H9 (cell line): ENCODE measurements around the gene IKZF1. TPM values are rescaled to one million over a fixed set of nuclear protein-coding genes. Genes with fewer than 3 reads are reported as not detected.

Source experiments
- DNase-seq: peaks from one replicate; pipeline ENCODE4 v3.0.0-alpha.2; 2017
- H2AFZ ChIP-seq: one replicate; pipeline ENCODE4 v1.6.1; 2013; ENCODE audit warnings: mild to moderate bottlenecking, low read length, control low read depth, moderate library complexity
- H2AK5ac ChIP-seq: 2 replicates; pipeline ENCODE4 v1.6.1; 2013; ENCODE audit warnings: low read length, control low read depth, mixed read lengths; ENCODE audit not compliant: insufficient read length
- H2BK120ac ChIP-seq: one replicate; pipeline ENCODE4 v1.6.1; 2013; ENCODE audit warnings: low read depth, mild to moderate bottlenecking, low read length, control low read depth, inconsistent platforms; ENCODE audit not compliant: poor library complexity, severe bottlenecking
- H2BK12ac ChIP-seq: 2 replicates; pipeline ENCODE4 v1.6.1; 2013; ENCODE audit warnings: low read length, control low read depth, mixed read lengths, low read depth; ENCODE audit not compliant: insufficient read length
- H2BK15ac ChIP-seq: 2 replicates; pipeline ENCODE4 v1.6.1; 2013; ENCODE audit warnings: low read depth, low read length, control low read depth
- H2BK20ac ChIP-seq: one replicate; pipeline ENCODE4 v1.6.1; 2013; ENCODE audit warnings: low read depth, mild to moderate bottlenecking, low read length, control low read depth, inconsistent platforms; ENCODE audit not compliant: poor library complexity, severe bottlenecking
- H2BK5ac ChIP-seq: 2 replicates; pipeline ENCODE4 v1.6.1; 2013; ENCODE audit warnings: low read length, control low read depth, mixed read lengths; ENCODE audit not compliant: insufficient read length
- H3K14ac ChIP-seq: 2 replicates; pipeline ENCODE4 v1.6.1; 2013; ENCODE audit warnings: low read length, control low read depth; ENCODE audit not compliant: insufficient read depth
- H3K18ac ChIP-seq: 2 replicates; pipeline ENCODE4 v1.6.1; 2013; ENCODE audit warnings: low read depth, mild to moderate bottlenecking, mixed read lengths, low read length, control low read depth; ENCODE audit not compliant: insufficient read length
- H3K23ac ChIP-seq: 2 replicates; pipeline ENCODE4 v1.6.1; 2013; ENCODE audit warnings: low read length, control low read depth, mixed read lengths, low read depth; ENCODE audit not compliant: insufficient read length
- H3K23me2 ChIP-seq: 2 replicates; pipeline ENCODE4 v1.6.1; 2013; ENCODE audit warnings: low read depth, mild to moderate bottlenecking, mixed read lengths, low read length, control low read depth; ENCODE audit not compliant: insufficient read length, poor library complexity, severe bottlenecking
- H3K27ac ChIP-seq: 2 replicates; pipeline ENCODE4 v1.5.1; 2013; ENCODE audit warnings: low read length, control low read depth, mixed read lengths, low read depth; ENCODE audit not compliant: insufficient read length
- H3K27me3 ChIP-seq: 2 replicates; pipeline ENCODE4 v1.6.1; 2013; ENCODE audit warnings: low read length, control low read depth, inconsistent platforms; ENCODE audit not compliant: insufficient read depth
- H3K4ac ChIP-seq: 2 replicates; pipeline ENCODE4 v1.6.1; 2013; ENCODE audit warnings: low read depth, mild to moderate bottlenecking, control low read depth, inconsistent platforms, low read length, moderate library complexity
- H3K4me1 ChIP-seq: 2 replicates; pipeline ENCODE4 v1.6.1; 2013; ENCODE audit warnings: low read length, control low read depth, inconsistent platforms; ENCODE audit not compliant: insufficient read depth
- H3K4me2 ChIP-seq: 2 replicates; pipeline ENCODE4 v1.6.1; 2013; ENCODE audit warnings: low read length, control low read depth, mixed read lengths; ENCODE audit not compliant: insufficient read length, insufficient read depth
- H3K56ac ChIP-seq: 2 replicates; pipeline ENCODE4 v1.6.1; 2013; ENCODE audit warnings: low read depth, mild to moderate bottlenecking, mixed read lengths, low read length, control low read depth; ENCODE audit not compliant: insufficient read length
- H3K79me1 ChIP-seq: 2 replicates; pipeline ENCODE4 v1.6.1; 2013; ENCODE audit warnings: low read depth, mild to moderate bottlenecking, moderate library complexity, low read length, control low read depth, inconsistent platforms; ENCODE audit not compliant: insufficient read depth, poor library complexity, severe bottlenecking
- H3K79me2 ChIP-seq: 2 replicates; pipeline ENCODE4 v1.6.1; 2013; ENCODE audit warnings: low read length, control low read depth, inconsistent platforms; ENCODE audit not compliant: insufficient read depth
- H3K9ac ChIP-seq: 2 replicates; pipeline ENCODE4 v1.6.1; 2013; ENCODE audit warnings: low read length, control low read depth, mixed read lengths; ENCODE audit not compliant: insufficient read length; ENCODE audit errors: extremely low read depth
- H3K9me3 ChIP-seq: one replicate; pipeline ENCODE4 v1.6.1; 2013; ENCODE audit warnings: low read depth, low read length, inconsistent platforms; ENCODE audit not compliant: control insufficient read depth
- H3T11ph ChIP-seq: one replicate; pipeline ENCODE4 v1.6.1; 2013; ENCODE audit warnings: mild to moderate bottlenecking, low read length, control low read depth, inconsistent platforms
- H4K20me1 ChIP-seq: one replicate; pipeline ENCODE4 v1.6.1; 2013; ENCODE audit not compliant: control insufficient read depth, insufficient read length, insufficient read depth
- H4K5ac ChIP-seq: 2 replicates; pipeline ENCODE4 v1.6.1; 2013; ENCODE audit warnings: low read depth, mild to moderate bottlenecking, mixed read lengths, low read length, control low read depth; ENCODE audit not compliant: insufficient read length
- H4K8ac ChIP-seq: replicated peaks from 2 replicates; pipeline ENCODE4 v1.6.1; 2013; ENCODE audit warnings: low read length, control low read depth, mixed read lengths, low read depth; ENCODE audit not compliant: insufficient read length
- H4K91ac ChIP-seq: 2 replicates; pipeline ENCODE4 v1.6.1; 2013; ENCODE audit warnings: low read depth, mild to moderate bottlenecking, moderate library complexity, mixed read lengths, low read length, control low read depth; ENCODE audit not compliant: insufficient read length
- H3K27ac Mint-ChIP-seq, 3 experiments: 2 replicates in 2 of 3; 3 replicates in 1 of 3; pipeline ENCODE4 v1.8.0; 2020 to 2021; ENCODE audit warnings: mixed read lengths in 3 of 3, mild to moderate bottlenecking in 1 of 3, moderate library complexity in 1 of 3
- H3K27me3 Mint-ChIP-seq: 2 replicates; pipeline ENCODE4 v1.8.0; 2021; ENCODE audit warnings: low read depth, mild to moderate bottlenecking, moderate library complexity, mixed read lengths
- H3K36me3 Mint-ChIP-seq, 3 experiments: 2 replicates in 2 of 3; 3 replicates in 1 of 3; pipeline ENCODE4 v1.8.0; 2020 to 2021; ENCODE audit warnings: low read depth in 3 of 3, mixed read lengths in 3 of 3; ENCODE audit not compliant: insufficient read depth in 1 of 3
- H3K4me1 Mint-ChIP-seq, 2 experiments: 2 replicates each; pipeline ENCODE4 v1.8.0; 2020; ENCODE audit warnings: mixed read lengths in 2 of 2
- H3K4me3 Mint-ChIP-seq, 2 experiments: 2 replicates in 1 of 2; 3 replicates in 1 of 2; pipeline ENCODE4 v1.8.0; 2020 to 2021; ENCODE audit warnings: mild to moderate bottlenecking in 2 of 2, mixed read lengths in 2 of 2, moderate library complexity in 1 of 2
- H3K9me3 Mint-ChIP-seq, 2 experiments: 2 replicates in 1 of 2; 3 replicates in 1 of 2; pipeline ENCODE4 v1.8.0; 2020; ENCODE audit warnings: mild to moderate bottlenecking in 2 of 2, mixed read lengths in 2 of 2, moderate library complexity in 1 of 2
- WGBS: extraction: QIAGEN DNeasy Blood & Tissue Kit; methylation state at CpG from one replicate; pipeline ENCODE4 v1.1.7; 2013; ENCODE audit warnings: missing lambda C conversion rate, low lambda C conversion rate, mixed read lengths; ENCODE audit not compliant: insufficient read length; ENCODE audit errors: extremely low coverage; 5-methylcytosine and 5-hydroxymethylcytosine counted together
- total RNA-seq: library from RNA; stranded (reverse); gene quantifications from 2 replicates; pipeline ENCODE4 v1.2.1, GENCODE V29; 2021
- TF ChIP-seq, protein P1 (sequence below): fragments of 200-600 bp; sonication (generic); conservative IDR thresholded peaks from 3 replicates; pipeline ENCODE4 v1.8.0; 2021; ENCODE audit warnings: antibody characterized with exemption, mild to moderate bottlenecking

The IKZF1 gene
- total RNA-seq, 1 experiment from 2014 or later, result 0.98 TPM

- Histone ChIP-seq H2BK20ac (no peak overlapping the region), H3K4me2 (no peak overlapping the region), H2BK120ac (no peak overlapping the region), H2AK5ac (no peak overlapping the region), H3K9me3 (no peaks in the 10 kb centered on the region), H3K18ac (peak overlapping the region; percentile 40), H4K8ac (no peak overlapping the region), H3K23ac (no peak overlapping the region), H3K4me1 (no peaks in the 10 kb centered on the region), H2BK12ac (no peak overlapping the region), H2AFZ (no peak overlapping the region), H3K27me3 (no peaks in the 10 kb centered on the region), H3K23me2 (no peaks in the 10 kb centered on the region), H3T11ph (no peak overlapping the region), H3K79me2 (no peaks in the 10 kb centered on the region), H4K5ac (no peak overlapping the region), H3K79me1 (no peaks in the 10 kb centered on the region), H4K20me1 (no peaks in the 10 kb centered on the region), H3K4ac (no peak overlapping the region), H3K14ac (no peak overlapping the region), H3K27ac (no peak overlapping the region), H3K56ac (no peak overlapping the region), H2BK5ac (no peak overlapping the region), H2BK15ac (no peak overlapping the region), H3K9ac (no peak overlapping the region), H4K91ac (no peak overlapping the region)
- DNase-seq, result no peak
- H3K4me3 Mint-ChIP-seq, result no peak overlapping the region
- H3K36me3 Mint-ChIP-seq, result no peaks in the 10 kb centered on the region; a peak in 2 of 7 replicates
- H3K27ac Mint-ChIP-seq, result no peak overlapping the region; a peak in 2 of 7 replicates
- no CpG with 5 or more reads among the region's 9 CpGs for WGBS
- H3K27me3 Mint-ChIP-seq, result no peaks in the 10 kb centered on the region; the same call in none of the 2 replicates
- TF ChIP-seq, protein P1, sequence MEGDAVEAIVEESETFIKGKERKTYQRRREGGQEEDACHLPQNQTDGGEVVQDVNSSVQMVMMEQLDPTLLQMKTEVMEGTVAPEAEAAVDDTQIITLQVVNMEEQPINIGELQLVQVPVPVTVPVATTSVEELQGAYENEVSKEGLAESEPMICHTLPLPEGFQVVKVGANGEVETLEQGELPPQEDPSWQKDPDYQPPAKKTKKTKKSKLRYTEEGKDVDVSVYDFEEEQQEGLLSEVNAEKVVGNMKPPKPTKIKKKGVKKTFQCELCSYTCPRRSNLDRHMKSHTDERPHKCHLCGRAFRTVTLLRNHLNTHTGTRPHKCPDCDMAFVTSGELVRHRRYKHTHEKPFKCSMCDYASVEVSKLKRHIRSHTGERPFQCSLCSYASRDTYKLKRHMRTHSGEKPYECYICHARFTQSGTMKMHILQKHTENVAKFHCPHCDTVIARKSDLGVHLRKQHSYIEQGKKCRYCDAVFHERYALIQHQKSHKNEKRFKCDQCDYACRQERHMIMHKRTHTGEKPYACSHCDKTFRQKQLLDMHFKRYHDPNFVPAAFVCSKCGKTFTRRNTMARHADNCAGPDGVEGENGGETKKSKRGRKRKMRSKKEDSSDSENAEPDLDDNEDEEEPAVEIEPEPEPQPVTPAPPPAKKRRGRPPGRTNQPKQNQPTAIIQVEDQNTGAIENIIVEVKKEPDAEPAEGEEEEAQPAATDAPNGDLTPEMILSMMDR, result no peak
- H3K4me1 Mint-ChIP-seq, result no peaks in the 10 kb centered on the region
- no peaks in the 10 kb centered on the region for H3K9me3 Mint-ChIP-seq
Observed at GRCh38 chr7:50393547-50394252, 89.2 kb downstream of the IKZF1 start.
